ENCODE data around the gene TMEM41B. TPM values are rescaled to one million over a fixed set of nuclear protein-coding genes. Genes with fewer than 3 reads are reported as not detected.

TMEM41B gene
- total RNA-seq, 1 donor from 2014 or later, result 33.5 TPM

GRCh38 chr11:9310485-9311090 is 3.8 kb downstream of the TMEM41B start:
- intact Hi-C loops (cut with micrococcal nuclease), result loop anchor here (5.0 kb wide), 1 partner anchor 302 kb away; no protein-coding TSS in a partner anchor

GRCh38 chr11:9304178-9304577 is 10.2 kb downstream of the TMEM41B start:
- intact Hi-C loops (cut with micrococcal nuclease), result no loop called here

GRCh38 chr11:9302448-9302847 is 11.9 kb downstream of the TMEM41B start:
- intact Hi-C loops (cut with micrococcal nuclease), result no loop called here

- intact Hi-C loops (cut with micrococcal nuclease), result no loop called here
Observed at GRCh38 chr11:9301720-9302119, 12.7 kb downstream of the TMEM41B start.

GRCh38 chr11:9293646-9294045 is 20.7 kb downstream of the TMEM41B start:
- intact Hi-C loops (cut with micrococcal nuclease), result no loop called here

- intact Hi-C loops (cut with micrococcal nuclease), result no loop called here
Observed at GRCh38 chr11:9285850-9286587, 28.4 kb downstream of the TMEM41B start.

- intact Hi-C loops (cut with micrococcal nuclease), result loop anchor here (1.0 to 2.0 kb wide), 2 partner anchors 16 to 30 kb away; no protein-coding TSS in a partner anchor
Observed at GRCh38 chr11:9280655-9281301, 33.6 kb downstream of the TMEM41B start.

- intact Hi-C loops (cut with micrococcal nuclease), result loop anchor here (2.0 kb wide), 1 partner anchor 230 kb away; no protein-coding TSS in a partner anchor
Observed at GRCh38 chr11:9277176-9277575, 37.2 kb downstream of the TMEM41B start.

- intact Hi-C loops (cut with micrococcal nuclease), result loop anchor here (2.0 kb wide), 1 partner anchor 230 kb away; no protein-coding TSS in a partner anchor
Observed at GRCh38 chr11:9276571-9276970, 37.8 kb downstream of the TMEM41B start.

- intact Hi-C loops (cut with micrococcal nuclease), result no loop called here
Observed at GRCh38 chr11:9274499-9275258, 39.7 kb downstream of the TMEM41B start.

GRCh38 chr11:9273376-9274336 is 40.7 kb downstream of the TMEM41B start:
- intact Hi-C loops (cut with micrococcal nuclease), result no loop called here

GRCh38 chr11:9269492-9270013 is 44.8 kb downstream of the TMEM41B start:
- intact Hi-C loops (cut with micrococcal nuclease), result loop anchor here (10.0 kb wide), 2 partner anchors 105 to 1035 kb away; partner anchors contain the start of gene ADM

- intact Hi-C loops (cut with micrococcal nuclease), result loop anchor here (10.0 kb wide), 2 partner anchors 103 to 1037 kb away; partner anchors contain the start of gene ADM
Observed at GRCh38 chr11:9267680-9268079, 46.7 kb downstream of the TMEM41B start.

GRCh38 chr11:9266926-9267325 is 47.5 kb downstream of the TMEM41B start:
- intact Hi-C loops (cut with micrococcal nuclease), result loop anchor here (10.0 kb wide), 2 partner anchors 102 to 1038 kb away; partner anchors contain the start of gene ADM

- intact Hi-C loops (cut with micrococcal nuclease), result loop anchor here (10.0 kb wide), 2 partner anchors 101 to 1039 kb away; partner anchors contain the start of gene ADM
Observed at GRCh38 chr11:9266132-9266736, 48.2 kb downstream of the TMEM41B start.

- intact Hi-C loops (cut with micrococcal nuclease), result loop anchor here (2.0 to 10.0 kb wide), 3 partner anchors 101 to 1039 kb away; partner anchors contain the start of genes ADM and WEE1
Observed at GRCh38 chr11:9265211-9266131, 48.9 kb downstream of the TMEM41B start, which contains the start of gene DENND5A. TSS of gene DENND5A (minus strand) at chr11:9265350. CDS start at chr11:9265069, 281 bp downstream.

GRCh38 chr11:9264316-9265210 is 49.8 kb downstream of the TMEM41B start:
- intact Hi-C loops (cut with micrococcal nuclease), result loop anchor here (1.0 to 10.0 kb wide), 8 partner anchors 16 to 1040 kb away; partner anchors contain the start of genes ADM, TMEM41B, TMEM9B and WEE1

Measured in T-helper 2 cell treated with Interferon-gamma antibody and Interleukin-4, amounts not matched to agents 100 ng/mL and 5 ng/mL, for 36 hours (primary cell).